GM18499 (cell line): ENCODE measurements around the gene SLC39A11.

ENCODE experiments used
- ATAC-seq: cut with Tn5 transposase; IDR thresholded peaks from one replicate; pipeline ENCODE4 v1.9.1; 2021; ENCODE audit warnings: moderate number of reproducible peaks; ENCODE audit not compliant: insufficient read depth, unreplicated experiment

SLC39A11 gene

GRCh38 chr17:72597354-72598087 lies 495.0 kb downstream of the SLC39A11 start:
- ATAC-seq: no peak
